HepG2 (cell line): Measurements from ENCODE around the gene DCPS. TPM values are rescaled to one million over a fixed set of nuclear protein-coding genes. Genes with fewer than 3 reads are reported as not detected.

Experiments
- AHR ChIP-seq: IDR thresholded peaks from 2 replicates; pipeline ENCODE4 v1.6.1; 2018; ENCODE audit warnings: missing genetic modification reagents, missing compliant biosample characterization
- HNF4A ChIP-seq: sonication (generic); formaldehyde crosslinking; IDR thresholded peaks from 2 replicates; pipeline ENCODE4 v1.4.0; 2020; ENCODE audit warnings: missing genetic modification reagents
- HNF4G ChIP-seq, 2 experiments: sonication (generic) in 1 of 2; formaldehyde crosslinking in 1 of 2; IDR thresholded peaks; 2 replicates each; pipeline versions ENCODE4 v1.4.0 to v1.6.1; 2011 to 2020; ENCODE audit warnings: borderline replicate concordance in 2 of 2, low read depth in 2 of 2, mild to moderate bottlenecking in 2 of 2, low read length in 1 of 2, missing genetic modification reagents in 1 of 2, moderate library complexity in 1 of 2
- KDM5B ChIP-seq: sonication (generic); formaldehyde crosslinking; IDR thresholded peaks from 2 replicates; pipeline ENCODE4 v1.4.0; 2020; ENCODE audit warnings: missing genetic modification reagents, mild to moderate bottlenecking, borderline replicate concordance
- MEIS2 ChIP-seq: sonication (generic); formaldehyde crosslinking; IDR thresholded peaks from 2 replicates; pipeline ENCODE4 v1.9.0; 2021; ENCODE audit warnings: mild to moderate bottlenecking, missing genetic modification reagents
- POGZ ChIP-seq: sonication (generic); formaldehyde crosslinking; IDR thresholded peaks from 2 replicates; pipeline ENCODE4 v1.4.0; 2020; ENCODE audit warnings: mild to moderate bottlenecking, missing genetic modification reagents
- ZBTB38 ChIP-seq: sonication (generic); formaldehyde crosslinking; IDR thresholded peaks from 2 replicates; pipeline ENCODE4 v1.5.1; 2020; ENCODE audit warnings: mild to moderate bottlenecking, missing genetic modification reagents
- ZMYM4 ChIP-seq: sonication (generic); formaldehyde crosslinking; IDR thresholded peaks from 2 replicates; pipeline ENCODE4 v1.8.1; 2023; ENCODE audit warnings: mild to moderate bottlenecking, missing genetic modification reagents
- ZNF556 ChIP-seq: sonication (generic); formaldehyde crosslinking; IDR thresholded peaks from 2 replicates; pipeline ENCODE4 v1.4.0; 2020; ENCODE audit warnings: mild to moderate bottlenecking, missing genetic modification reagents, borderline replicate concordance
- polyA plus RNA-seq, 8 experiments: library from polyadenylated mRNA; depleted of rRNA in 3 of 8; stranded (reverse) in 7 of 8; unstranded in 1 of 8; fragments of >200 nt; fragmentation: Illumina TruSeq in 4 of 8; extraction: Trizol in 4 of 8; gene quantifications; 2 replicates each; pipeline versions ENCODE4 v1.2.1 to v1.2.3, GENCODE V29; 2011 to 2016; ENCODE audit warnings: low read depth in 4 of 8, missing spikeins in 1 of 8, mixed read lengths in 1 of 8; ENCODE audit not compliant: insufficient read depth in 1 of 8
- total RNA-seq, 5 experiments: library from RNA; depleted of rRNA; stranded (reverse); fragments of >200 nt; fragmentation: Illumina TruSeq; extraction: Trizol; gene quantifications; 2 replicates each; pipeline ENCODE4 v1.2.3, GENCODE V29; 2016; ENCODE audit warnings: low read depth in 1 of 5
- TF ChIP-seq, protein P1 (sequence below): sonication (generic); formaldehyde crosslinking; IDR thresholded peaks from 2 replicates; pipeline ENCODE4 v1.9.0; 2022; ENCODE audit warnings: low read depth, missing genetic modification reagents
- TF ChIP-seq, protein P2 (sequence below): sonication (generic); formaldehyde crosslinking; IDR thresholded peaks from 2 replicates; pipeline ENCODE4 v1.4.0; 2020; ENCODE audit warnings: missing genetic modification reagents
- TF ChIP-seq, protein P3 (sequence below): sonication (generic); formaldehyde crosslinking; IDR thresholded peaks from 2 replicates; pipeline ENCODE4 v1.5.1; 2020; ENCODE audit warnings: mild to moderate bottlenecking, missing genetic modification reagents, moderate library complexity
- TF ChIP-seq, protein P4 (sequence below): sonication (generic); formaldehyde crosslinking; IDR thresholded peaks from 2 replicates; pipeline ENCODE4 v1.4.0; 2020; ENCODE audit warnings: missing genetic modification reagents
- TF ChIP-seq, protein P5 (sequence below): sonication (generic); formaldehyde crosslinking; IDR thresholded peaks from 2 replicates; pipeline ENCODE4 v1.5.1; 2020; ENCODE audit warnings: mild to moderate bottlenecking, moderate library complexity, missing genetic modification reagents
- TF ChIP-seq, protein P6 (sequence below): sonication (generic); formaldehyde crosslinking; IDR thresholded peaks from 2 replicates; pipeline ENCODE4 v1.5.0; 2020; ENCODE audit warnings: missing genetic modification reagents

The DCPS gene
- total and polyA plus RNA-seq, 2 of the 13 experiments (the other 11 are each of a cell fraction or from before 2014, with no cell fraction given): 21.9 to 22.5 TPM

DNA sequence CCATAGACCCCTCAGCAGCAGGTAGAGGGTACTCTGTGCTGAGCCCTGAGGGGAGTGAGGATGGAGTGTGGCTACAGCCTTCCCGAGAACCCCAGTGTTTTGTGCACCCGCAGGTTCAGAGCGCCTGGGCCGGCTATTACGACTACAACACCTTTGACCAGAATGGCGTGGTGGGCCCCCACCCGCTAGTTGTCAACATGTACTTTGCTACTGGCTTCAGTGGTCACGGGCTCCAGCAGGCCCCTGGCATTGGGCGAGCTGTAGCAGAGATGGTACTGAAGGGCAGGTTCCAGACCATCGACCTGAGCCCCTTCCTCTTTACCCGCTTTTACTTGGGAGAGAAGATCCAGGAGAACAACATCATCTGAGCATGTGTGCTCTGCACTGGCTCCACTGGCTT, 26.5 kb upstream of the DCPS start (continued):
- TF ChIP-seq HNF4G (IDR thresholded peaks at IDR 0.05; ENCODE audit: borderline replicate concordance, low read depth, low read length) (peak; percentile 44; the same call in 1 of the 2 replicates), HNF4G (CRISPR knock-in tag; IDR thresholded peaks at IDR 0.05; ENCODE audit: borderline replicate concordance, low read depth) (no peak), ZBTB38 (CRISPR knock-in tag) (peak; percentile 99), ZNF556 (CRISPR knock-in tag) (no peak), POGZ (CRISPR knock-in tag) (peak; percentile 72), AHR (no peak), HNF4A (CRISPR knock-in tag) (peak; percentile 54), MEIS2 (CRISPR knock-in tag) (no peak), ZMYM4 (CRISPR knock-in tag) (peak; percentile 55), KDM5B (CRISPR knock-in tag) (0 out of 2 replicates have a peak, but pooled peaks have one; percentile 25)
- TF ChIP-seq, protein P1, sequence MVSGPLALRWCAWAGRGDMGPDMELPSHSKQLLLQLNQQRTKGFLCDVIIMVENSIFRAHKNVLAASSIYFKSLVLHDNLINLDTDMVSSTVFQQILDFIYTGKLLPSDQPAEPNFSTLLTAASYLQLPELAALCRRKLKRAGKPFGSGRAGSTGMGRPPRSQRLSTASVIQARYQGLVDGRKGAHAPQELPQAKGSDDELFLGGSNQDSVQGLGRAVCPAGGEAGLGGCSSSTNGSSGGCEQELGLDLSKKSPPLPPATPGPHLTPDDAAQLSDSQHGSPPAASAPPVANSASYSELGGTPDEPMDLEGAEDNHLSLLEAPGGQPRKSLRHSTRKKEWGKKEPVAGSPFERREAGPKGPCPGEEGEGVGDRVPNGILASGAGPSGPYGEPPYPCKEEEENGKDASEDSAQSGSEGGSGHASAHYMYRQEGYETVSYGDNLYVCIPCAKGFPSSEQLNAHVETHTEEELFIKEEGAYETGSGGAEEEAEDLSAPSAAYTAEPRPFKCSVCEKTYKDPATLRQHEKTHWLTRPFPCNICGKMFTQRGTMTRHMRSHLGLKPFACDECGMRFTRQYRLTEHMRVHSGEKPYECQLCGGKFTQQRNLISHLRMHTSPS (CRISPR knock-in tag): peak; percentile 51; the same call in 1 of the 2 replicates
- TF ChIP-seq, protein P2, sequence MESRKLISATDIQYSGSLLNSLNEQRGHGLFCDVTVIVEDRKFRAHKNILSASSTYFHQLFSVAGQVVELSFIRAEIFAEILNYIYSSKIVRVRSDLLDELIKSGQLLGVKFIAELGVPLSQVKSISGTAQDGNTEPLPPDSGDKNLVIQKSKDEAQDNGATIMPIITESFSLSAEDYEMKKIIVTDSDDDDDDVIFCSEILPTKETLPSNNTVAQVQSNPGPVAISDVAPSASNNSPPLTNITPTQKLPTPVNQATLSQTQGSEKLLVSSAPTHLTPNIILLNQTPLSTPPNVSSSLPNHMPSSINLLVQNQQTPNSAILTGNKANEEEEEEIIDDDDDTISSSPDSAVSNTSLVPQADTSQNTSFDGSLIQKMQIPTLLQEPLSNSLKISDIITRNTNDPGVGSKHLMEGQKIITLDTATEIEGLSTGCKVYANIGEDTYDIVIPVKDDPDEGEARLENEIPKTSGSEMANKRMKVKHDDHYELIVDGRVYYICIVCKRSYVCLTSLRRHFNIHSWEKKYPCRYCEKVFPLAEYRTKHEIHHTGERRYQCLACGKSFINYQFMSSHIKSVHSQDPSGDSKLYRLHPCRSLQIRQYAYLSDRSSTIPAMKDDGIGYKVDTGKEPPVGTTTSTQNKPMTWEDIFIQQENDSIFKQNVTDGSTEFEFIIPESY (CRISPR knock-in tag): peak; percentile 97
- TF ChIP-seq, protein P3, sequence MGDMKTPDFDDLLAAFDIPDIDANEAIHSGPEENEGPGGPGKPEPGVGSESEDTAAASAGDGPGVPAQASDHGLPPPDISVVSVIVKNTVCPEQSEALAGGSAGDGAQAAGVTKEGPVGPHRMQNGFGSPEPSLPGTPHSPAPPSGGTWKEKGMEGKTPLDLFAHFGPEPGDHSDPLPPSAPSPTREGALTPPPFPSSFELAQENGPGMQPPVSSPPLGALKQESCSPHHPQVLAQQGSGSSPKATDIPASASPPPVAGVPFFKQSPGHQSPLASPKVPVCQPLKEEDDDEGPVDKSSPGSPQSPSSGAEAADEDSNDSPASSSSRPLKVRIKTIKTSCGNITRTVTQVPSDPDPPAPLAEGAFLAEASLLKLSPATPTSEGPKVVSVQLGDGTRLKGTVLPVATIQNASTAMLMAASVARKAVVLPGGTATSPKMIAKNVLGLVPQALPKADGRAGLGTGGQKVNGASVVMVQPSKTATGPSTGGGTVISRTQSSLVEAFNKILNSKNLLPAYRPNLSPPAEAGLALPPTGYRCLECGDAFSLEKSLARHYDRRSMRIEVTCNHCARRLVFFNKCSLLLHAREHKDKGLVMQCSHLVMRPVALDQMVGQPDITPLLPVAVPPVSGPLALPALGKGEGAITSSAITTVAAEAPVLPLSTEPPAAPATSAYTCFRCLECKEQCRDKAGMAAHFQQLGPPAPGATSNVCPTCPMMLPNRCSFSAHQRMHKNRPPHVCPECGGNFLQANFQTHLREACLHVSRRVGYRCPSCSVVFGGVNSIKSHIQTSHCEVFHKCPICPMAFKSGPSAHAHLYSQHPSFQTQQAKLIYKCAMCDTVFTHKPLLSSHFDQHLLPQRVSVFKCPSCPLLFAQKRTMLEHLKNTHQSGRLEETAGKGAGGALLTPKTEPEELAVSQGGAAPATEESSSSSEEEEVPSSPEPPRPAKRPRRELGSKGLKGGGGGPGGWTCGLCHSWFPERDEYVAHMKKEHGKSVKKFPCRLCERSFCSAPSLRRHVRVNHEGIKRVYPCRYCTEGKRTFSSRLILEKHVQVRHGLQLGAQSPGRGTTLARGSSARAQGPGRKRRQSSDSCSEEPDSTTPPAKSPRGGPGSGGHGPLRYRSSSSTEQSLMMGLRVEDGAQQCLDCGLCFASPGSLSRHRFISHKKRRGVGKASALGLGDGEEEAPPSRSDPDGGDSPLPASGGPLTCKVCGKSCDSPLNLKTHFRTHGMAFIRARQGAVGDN (CRISPR knock-in tag): peak; percentile 65
- TF ChIP-seq, protein P4, sequence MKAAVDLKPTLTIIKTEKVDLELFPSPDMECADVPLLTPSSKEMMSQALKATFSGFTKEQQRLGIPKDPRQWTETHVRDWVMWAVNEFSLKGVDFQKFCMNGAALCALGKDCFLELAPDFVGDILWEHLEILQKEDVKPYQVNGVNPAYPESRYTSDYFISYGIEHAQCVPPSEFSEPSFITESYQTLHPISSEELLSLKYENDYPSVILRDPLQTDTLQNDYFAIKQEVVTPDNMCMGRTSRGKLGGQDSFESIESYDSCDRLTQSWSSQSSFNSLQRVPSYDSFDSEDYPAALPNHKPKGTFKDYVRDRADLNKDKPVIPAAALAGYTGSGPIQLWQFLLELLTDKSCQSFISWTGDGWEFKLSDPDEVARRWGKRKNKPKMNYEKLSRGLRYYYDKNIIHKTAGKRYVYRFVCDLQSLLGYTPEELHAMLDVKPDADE: no peak
- TF ChIP-seq, protein P5, sequence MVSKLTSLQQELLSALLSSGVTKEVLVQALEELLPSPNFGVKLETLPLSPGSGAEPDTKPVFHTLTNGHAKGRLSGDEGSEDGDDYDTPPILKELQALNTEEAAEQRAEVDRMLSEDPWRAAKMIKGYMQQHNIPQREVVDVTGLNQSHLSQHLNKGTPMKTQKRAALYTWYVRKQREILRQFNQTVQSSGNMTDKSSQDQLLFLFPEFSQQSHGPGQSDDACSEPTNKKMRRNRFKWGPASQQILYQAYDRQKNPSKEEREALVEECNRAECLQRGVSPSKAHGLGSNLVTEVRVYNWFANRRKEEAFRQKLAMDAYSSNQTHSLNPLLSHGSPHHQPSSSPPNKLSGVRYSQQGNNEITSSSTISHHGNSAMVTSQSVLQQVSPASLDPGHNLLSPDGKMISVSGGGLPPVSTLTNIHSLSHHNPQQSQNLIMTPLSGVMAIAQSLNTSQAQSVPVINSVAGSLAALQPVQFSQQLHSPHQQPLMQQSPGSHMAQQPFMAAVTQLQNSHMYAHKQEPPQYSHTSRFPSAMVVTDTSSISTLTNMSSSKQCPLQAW (CRISPR knock-in tag): 0 out of 2 replicates have a peak, but pooled peaks have one; percentile 29
- TF ChIP-seq, protein P6, sequence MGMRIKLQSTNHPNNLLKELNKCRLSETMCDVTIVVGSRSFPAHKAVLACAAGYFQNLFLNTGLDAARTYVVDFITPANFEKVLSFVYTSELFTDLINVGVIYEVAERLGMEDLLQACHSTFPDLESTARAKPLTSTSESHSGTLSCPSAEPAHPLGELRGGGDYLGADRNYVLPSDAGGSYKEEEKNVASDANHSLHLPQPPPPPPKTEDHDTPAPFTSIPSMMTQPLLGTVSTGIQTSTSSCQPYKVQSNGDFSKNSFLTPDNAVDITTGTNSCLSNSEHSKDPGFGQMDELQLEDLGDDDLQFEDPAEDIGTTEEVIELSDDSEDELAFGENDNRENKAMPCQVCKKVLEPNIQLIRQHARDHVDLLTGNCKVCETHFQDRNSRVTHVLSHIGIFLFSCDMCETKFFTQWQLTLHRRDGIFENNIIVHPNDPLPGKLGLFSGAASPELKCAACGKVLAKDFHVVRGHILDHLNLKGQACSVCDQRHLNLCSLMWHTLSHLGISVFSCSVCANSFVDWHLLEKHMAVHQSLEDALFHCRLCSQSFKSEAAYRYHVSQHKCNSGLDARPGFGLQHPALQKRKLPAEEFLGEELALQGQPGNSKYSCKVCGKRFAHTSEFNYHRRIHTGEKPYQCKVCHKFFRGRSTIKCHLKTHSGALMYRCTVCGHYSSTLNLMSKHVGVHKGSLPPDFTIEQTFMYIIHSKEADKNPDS (CRISPR knock-in tag): no peak
- TF ChIP-seq, all 625 proteins: peak for 13
